ENCODE results near the gene ZNF385B. TPM values are rescaled to one million over a fixed set of nuclear protein-coding genes. Genes with fewer than 3 reads are reported as not detected.

ZNF385B gene
- total RNA-seq, 4 donors from 2014 or later, result 0.51 to 2.9 (median 1.7) TPM

DNA sequence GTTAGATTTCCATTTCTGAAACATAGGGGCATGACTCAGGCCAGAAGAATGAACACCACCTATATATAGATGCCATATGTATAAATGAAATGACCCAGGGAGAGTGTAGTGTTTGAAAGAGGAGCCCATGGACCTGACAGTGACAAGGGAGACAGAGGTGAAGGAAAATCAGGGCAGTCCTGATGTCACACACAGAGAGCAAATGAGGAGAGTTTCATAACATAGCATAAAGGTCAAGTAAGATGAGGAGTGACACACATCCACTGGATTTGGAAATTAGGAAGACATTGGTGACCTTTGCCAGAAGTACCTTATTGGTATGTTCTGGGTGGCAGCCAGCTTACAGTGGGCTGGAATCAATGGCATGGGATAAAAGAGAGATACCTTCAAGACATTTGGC is 276.7 kb downstream of the ZNF385B start:
- TF ChIP-seq, protein P1, sequence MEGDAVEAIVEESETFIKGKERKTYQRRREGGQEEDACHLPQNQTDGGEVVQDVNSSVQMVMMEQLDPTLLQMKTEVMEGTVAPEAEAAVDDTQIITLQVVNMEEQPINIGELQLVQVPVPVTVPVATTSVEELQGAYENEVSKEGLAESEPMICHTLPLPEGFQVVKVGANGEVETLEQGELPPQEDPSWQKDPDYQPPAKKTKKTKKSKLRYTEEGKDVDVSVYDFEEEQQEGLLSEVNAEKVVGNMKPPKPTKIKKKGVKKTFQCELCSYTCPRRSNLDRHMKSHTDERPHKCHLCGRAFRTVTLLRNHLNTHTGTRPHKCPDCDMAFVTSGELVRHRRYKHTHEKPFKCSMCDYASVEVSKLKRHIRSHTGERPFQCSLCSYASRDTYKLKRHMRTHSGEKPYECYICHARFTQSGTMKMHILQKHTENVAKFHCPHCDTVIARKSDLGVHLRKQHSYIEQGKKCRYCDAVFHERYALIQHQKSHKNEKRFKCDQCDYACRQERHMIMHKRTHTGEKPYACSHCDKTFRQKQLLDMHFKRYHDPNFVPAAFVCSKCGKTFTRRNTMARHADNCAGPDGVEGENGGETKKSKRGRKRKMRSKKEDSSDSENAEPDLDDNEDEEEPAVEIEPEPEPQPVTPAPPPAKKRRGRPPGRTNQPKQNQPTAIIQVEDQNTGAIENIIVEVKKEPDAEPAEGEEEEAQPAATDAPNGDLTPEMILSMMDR (IDR thresholded peaks at IDR 0.05; ENCODE audit: low read depth), result no peak

DNA sequence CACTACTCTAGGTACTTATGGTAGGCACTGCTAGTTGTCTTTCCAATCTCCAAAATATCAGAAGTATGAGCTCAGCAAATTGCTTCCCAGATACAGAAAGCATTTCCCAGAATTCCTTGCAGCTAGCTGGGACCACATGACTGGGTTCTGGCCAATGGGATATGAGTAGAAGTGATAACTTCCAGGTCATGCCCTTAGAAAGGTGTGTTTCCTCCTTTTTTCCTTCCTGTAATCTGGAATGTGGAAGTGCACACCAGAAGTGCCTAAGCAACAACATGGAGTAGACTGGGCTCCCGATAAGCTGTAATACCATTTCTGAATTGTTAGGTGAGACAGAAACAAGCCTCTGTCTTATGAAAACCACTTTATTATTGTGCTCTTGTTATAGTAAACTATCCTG is 279.8 kb downstream of the ZNF385B start:
- TF ChIP-seq, protein P1 (IDR thresholded peaks at IDR 0.05; ENCODE audit: low read depth), result no peak

DNA sequence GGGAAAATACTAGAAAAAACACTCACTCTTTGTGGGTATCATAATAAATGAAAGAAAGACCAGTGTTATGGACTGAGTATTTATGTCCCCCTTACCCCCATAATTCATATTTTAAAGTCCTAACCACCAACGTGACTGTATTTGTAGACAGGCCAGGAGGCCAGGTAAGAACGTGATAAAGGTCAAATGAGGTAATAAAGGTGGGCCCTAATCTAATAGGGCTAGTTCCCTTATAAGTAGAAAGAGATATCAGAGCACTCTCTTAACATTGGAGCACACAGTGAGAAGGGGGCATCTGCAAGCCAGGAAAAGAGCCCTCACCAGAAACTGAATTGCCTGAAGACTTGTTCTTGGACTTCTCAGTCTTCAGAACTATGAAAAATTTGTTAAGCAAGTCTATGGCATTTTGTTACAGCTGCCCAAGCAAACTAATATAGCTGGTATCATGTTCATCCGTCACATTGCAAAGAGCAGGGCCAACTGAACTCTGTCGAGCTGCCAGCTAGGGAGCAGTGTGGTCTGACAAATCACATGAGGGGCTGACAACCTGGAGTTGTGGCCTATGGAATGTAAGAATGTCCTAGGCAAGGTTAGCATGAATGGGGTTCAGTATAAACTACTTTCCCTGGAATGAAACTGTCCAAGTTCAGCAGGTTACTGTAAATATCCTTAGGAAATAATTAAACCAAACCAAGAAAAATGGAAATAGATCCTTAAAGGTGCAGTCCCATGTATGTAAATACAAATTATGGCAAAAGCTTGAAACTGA is 280.9 kb downstream of the ZNF385B start:
- TF ChIP-seq, protein P1 (IDR thresholded peaks at IDR 0.05; ENCODE audit: low read depth), result no peak

DNA sequence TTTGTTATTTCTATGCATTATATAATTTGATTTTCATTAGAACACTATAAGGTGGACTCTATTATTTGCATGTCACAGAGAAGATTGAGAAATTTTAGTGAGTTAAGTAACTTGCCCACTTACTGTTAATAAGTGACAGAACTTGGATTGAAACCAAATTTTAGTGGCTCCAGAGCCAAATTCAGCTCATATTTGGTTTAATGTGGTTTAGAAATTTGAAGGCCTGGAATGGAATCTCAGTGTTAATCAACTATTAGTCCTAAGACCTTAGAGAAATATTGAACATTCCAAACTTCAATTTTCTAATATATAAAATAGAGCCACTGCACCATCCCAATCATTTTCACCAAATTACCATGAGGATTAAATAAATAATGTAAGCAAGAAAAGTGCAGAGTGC is 281.6 kb downstream of the ZNF385B start:
- TF ChIP-seq, protein P1 (IDR thresholded peaks at IDR 0.05; ENCODE audit: low read depth), result no peak

DNA sequence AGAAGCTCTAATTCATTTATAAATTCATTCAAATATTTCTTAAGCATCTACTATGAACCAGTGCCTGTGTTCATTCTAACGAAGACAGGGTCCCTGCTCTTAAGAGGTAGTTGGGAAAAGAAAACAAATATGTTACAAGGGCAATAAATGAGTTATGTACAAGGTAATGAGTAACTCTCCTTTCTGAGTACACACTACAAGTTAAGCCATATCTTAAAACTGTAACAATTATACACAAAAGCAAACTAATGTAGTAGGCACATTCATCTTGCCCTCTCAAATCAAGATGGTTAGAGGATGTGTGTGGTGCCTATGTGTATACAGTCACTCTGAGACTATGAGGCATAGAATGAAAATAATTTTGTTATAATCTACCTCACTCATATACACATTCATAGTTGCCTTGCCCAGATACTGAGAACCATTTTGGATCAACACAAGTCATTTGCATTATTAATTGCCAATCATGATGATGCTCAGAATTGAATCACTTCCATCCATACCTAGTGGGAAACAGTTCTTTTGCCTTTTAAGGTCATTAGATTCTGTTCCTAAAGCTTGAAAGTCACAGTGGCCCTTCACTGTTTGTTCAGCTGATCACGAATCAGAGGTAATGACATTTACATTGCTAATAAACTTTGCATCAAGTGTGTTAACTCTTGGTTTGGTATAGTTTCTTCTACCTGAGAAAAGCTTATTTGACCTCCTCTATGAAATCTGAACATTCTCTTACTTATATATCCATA is 283.1 kb downstream of the ZNF385B start:
- TF ChIP-seq, protein P1 (IDR thresholded peaks at IDR 0.05; ENCODE audit: low read depth), result no peak

DNA sequence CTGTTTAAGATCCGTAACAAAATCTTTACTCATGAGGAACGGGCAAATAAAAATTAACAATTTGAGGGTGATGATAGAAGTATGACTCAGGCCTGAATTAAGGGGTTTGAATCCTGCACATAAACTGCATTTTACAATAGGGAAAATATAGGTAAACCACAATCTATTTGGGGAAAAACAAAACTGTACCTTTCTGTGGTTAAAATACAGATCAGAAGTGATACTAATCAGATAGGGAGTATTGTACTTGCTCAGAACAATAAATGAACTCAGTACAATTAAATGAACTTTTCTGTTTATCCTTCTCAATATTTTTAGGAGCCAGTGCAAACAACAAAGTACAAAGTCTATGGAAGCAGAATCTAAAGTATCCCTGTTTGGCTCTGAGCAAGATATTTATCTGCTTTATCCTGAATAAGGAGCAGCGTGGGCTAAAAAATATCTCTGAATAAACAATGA is 287.3 kb downstream of the ZNF385B start:
- TF ChIP-seq, protein P1 (IDR thresholded peaks at IDR 0.05; ENCODE audit: low read depth), result no peak

DNA sequence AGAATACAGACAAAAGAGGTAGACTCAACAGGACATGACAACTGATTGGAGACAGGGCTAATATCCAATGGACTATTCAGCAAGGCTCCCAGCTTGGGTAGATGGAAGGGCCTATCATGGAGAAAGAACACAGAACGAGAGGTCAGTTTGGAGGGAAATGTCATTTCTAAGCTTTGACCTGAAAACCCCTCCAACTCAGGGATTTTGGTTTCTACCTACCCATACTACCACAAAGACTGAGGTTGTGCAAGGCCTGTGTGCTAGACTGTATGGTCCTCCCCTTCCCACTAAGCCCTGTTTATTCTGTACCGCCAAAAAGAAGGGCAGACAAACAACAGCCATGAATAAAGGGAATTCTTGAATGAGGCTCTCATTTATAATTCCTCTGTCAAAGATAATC is 288.9 kb downstream of the ZNF385B start:
- TF ChIP-seq, protein P1 (IDR thresholded peaks at IDR 0.05; ENCODE audit: low read depth), result no peak
